H1 (cell line): Measurements from ENCODE around the gene SART1. TPM values are rescaled to one million over a fixed set of nuclear protein-coding genes. Genes with fewer than 3 reads are reported as not detected.

ENCODE experiments used
- CTCF ChIA-PET: fragments of 300-600 bp; sonication (Branson Sonifier 250); formaldehyde crosslinking; loops from one replicate; lab custom pipeline; 2021; ENCODE audit not compliant: partially characterized antibody; lab: Charles Lee
- POLR2A ChIA-PET: fragments of 300-600 bp; sonication (Branson Sonifier 250); formaldehyde crosslinking; loops from one replicate; lab custom pipeline; 2021; ENCODE audit warnings: inconsistent platforms; ENCODE audit not compliant: partially characterized antibody; lab: Charles Lee
- DNase-seq, 2 experiments: peaks; one replicate each; pipeline versions ENCODE4 v3.0.0 to v3.0.0-alpha.2; 2010 to 2022; ENCODE audit warnings: low spot score in 2 of 2, low read depth in 1 of 2, mixed read lengths in 1 of 2
- FAIRE-seq: peaks from 2 replicates; lab custom pipeline; 2011; peaks lifted over from hg19 to GRCh38; lab: Jason Lieb, UNC
- H2AFZ ChIP-seq: 2 replicates; pipeline ENCODE4 v1.8.1; 2012; ENCODE audit warnings: low read length, inconsistent platforms
- H2AK5ac ChIP-seq: 2 replicates; pipeline ENCODE4 v1.6.1; 2013; ENCODE audit warnings: low read depth, low read length
- H2BK120ac ChIP-seq: replicated peaks from 2 replicates; pipeline ENCODE3; 2013; ENCODE audit warnings: low read depth, low read length, inconsistent platforms
- H2BK12ac ChIP-seq: 2 replicates; pipeline ENCODE4 v1.6.1; 2013; ENCODE audit warnings: low read depth, low read length
- H2BK15ac ChIP-seq: 2 replicates; pipeline ENCODE4 v1.6.1; 2013; ENCODE audit warnings: low read length
- H2BK20ac ChIP-seq: 2 replicates; pipeline ENCODE4 v1.6.1; 2013; ENCODE audit warnings: low read length
- H2BK5ac ChIP-seq: 2 replicates; pipeline ENCODE4 v1.6.1; 2013; ENCODE audit warnings: low read depth, low read length
- H3K14ac ChIP-seq: 2 replicates; pipeline ENCODE4 v1.6.1; 2013; ENCODE audit warnings: inconsistent platforms; ENCODE audit not compliant: insufficient read length
- H3K18ac ChIP-seq: 2 replicates; pipeline ENCODE4 v1.6.1; 2013; ENCODE audit warnings: low read length; ENCODE audit errors: extremely low read depth
- H3K23ac ChIP-seq: 2 replicates; pipeline ENCODE4 v1.6.1; 2013; ENCODE audit warnings: inconsistent platforms; ENCODE audit not compliant: insufficient read length
- H3K23me2 ChIP-seq: 2 replicates; pipeline ENCODE4 v1.6.1; 2013; ENCODE audit warnings: low read depth, low read length
- H3K27ac ChIP-seq: 2 replicates; pipeline ENCODE4 v1.6.1; 2011; ENCODE audit warnings: low read depth, low read length, inconsistent platforms
- H3K27me3 ChIP-seq, 4 experiments: replicated peaks in 1 of 4; 1 replicate in 1 of 4; 2 replicates in 3 of 4; pipeline versions ENCODE4 v1.6.1 to v1.8.1; 2011 to 2013; ENCODE audit warnings: low read length in 3 of 4, mild to moderate bottlenecking in 3 of 4, inconsistent platforms in 2 of 4, mixed read lengths in 2 of 4, moderate library complexity in 1 of 4; ENCODE audit not compliant: control insufficient read depth in 3 of 4, insufficient read depth in 3 of 4; ENCODE audit errors: extremely low read depth in 1 of 4
- H3K36me3 ChIP-seq, 4 experiments: 2 replicates each; pipeline versions ENCODE4 v1.6.1 to v1.8.1; 2011 to 2013; ENCODE audit warnings: mild to moderate bottlenecking in 4 of 4, low read length in 3 of 4, moderate library complexity in 2 of 4, control low read depth in 1 of 4, inconsistent platforms in 1 of 4; ENCODE audit not compliant: insufficient read depth in 4 of 4, control insufficient read depth in 2 of 4
- H3K4ac ChIP-seq: replicated peaks from 2 replicates; pipeline ENCODE3; 2013; ENCODE audit warnings: low read length, low read depth, mixed read lengths, inconsistent platforms; ENCODE audit not compliant: insufficient read length
- H3K4me1 ChIP-seq, 4 experiments: replicated peaks in 1 of 4; 1 replicate in 1 of 4; 2 replicates in 3 of 4; pipeline versions ENCODE4 v1.6.1 to v1.8.1; 2011 to 2013; ENCODE audit warnings: low read length in 3 of 4, inconsistent platforms in 2 of 4, mixed read lengths in 1 of 4; ENCODE audit not compliant: insufficient read depth in 4 of 4, control insufficient read depth in 3 of 4
- H3K4me2 ChIP-seq, 2 experiments: 2 replicates each; pipeline versions ENCODE4 v1.6.1 to v1.8.1; 2011 to 2013; ENCODE audit warnings: low read depth in 2 of 2, low read length in 2 of 2, control low read depth in 1 of 2, inconsistent platforms in 1 of 2, mild to moderate bottlenecking in 1 of 2; ENCODE audit not compliant: insufficient read depth in 1 of 2
- H3K4me3 ChIP-seq, 4 experiments: fragments of 200-600, 300-600 bp in 1 of 4; sonication (generic), shearing (Covaris generic), sonication (Bioruptor Twin) in 1 of 4; 2 replicates each; pipeline versions ENCODE4 v1.5.1 to v1.8.1; 2011 to 2016; ENCODE audit warnings: low read length in 4 of 4, low read depth in 3 of 4, control low read depth in 2 of 4, inconsistent platforms in 2 of 4, mild to moderate bottlenecking in 2 of 4, mixed read lengths in 1 of 4, moderate library complexity in 1 of 4; ENCODE audit not compliant: insufficient read depth in 2 of 4; ENCODE audit errors: extremely low read depth in 1 of 4
- H3K56ac ChIP-seq: replicated peaks from 2 replicates; pipeline ENCODE3; 2013; ENCODE audit warnings: low read depth, mild to moderate bottlenecking, mixed read lengths, low read length, inconsistent platforms; ENCODE audit not compliant: insufficient read length
- H3K79me1 ChIP-seq: 2 replicates; pipeline ENCODE4 v1.6.1; 2013; ENCODE audit warnings: low read depth, low read length, control low read depth
- H3K79me2 ChIP-seq, 2 experiments: 2 replicates each; pipeline versions ENCODE4 v1.6.1 to v1.8.1; 2012 to 2013; ENCODE audit warnings: low read length in 2 of 2, mild to moderate bottlenecking in 2 of 2, inconsistent platforms in 1 of 2; ENCODE audit not compliant: insufficient read depth in 2 of 2, control insufficient read depth in 1 of 2
- H3K9ac ChIP-seq, 4 experiments: replicated peaks in 1 of 4; 1 replicate in 1 of 4; 2 replicates in 3 of 4; pipeline versions ENCODE4 v1.6.1 to v1.8.1; 2011 to 2013; ENCODE audit warnings: low read depth in 3 of 4, low read length in 3 of 4, control low read depth in 2 of 4, mild to moderate bottlenecking in 2 of 4, moderate library complexity in 2 of 4, inconsistent platforms in 1 of 4; ENCODE audit errors: extremely low read depth in 1 of 4
- H3K9me3 ChIP-seq, 2 experiments: 2 replicates each; pipeline versions ENCODE4 v1.6.1 to v1.8.1; 2012 to 2013; ENCODE audit warnings: mild to moderate bottlenecking in 2 of 2, moderate library complexity in 2 of 2, control low read depth in 1 of 2, inconsistent platforms in 1 of 2, low read depth in 1 of 2, low read length in 1 of 2, mixed read lengths in 1 of 2; ENCODE audit not compliant: insufficient read depth in 2 of 2
- H4K20me1 ChIP-seq, 2 experiments: replicated peaks in 1 of 2; 2 replicates each; pipeline versions ENCODE3 to v1.8.1; 2011 to 2013; ENCODE audit warnings: inconsistent platforms in 2 of 2, low read length in 2 of 2, mild to moderate bottlenecking in 1 of 2; ENCODE audit not compliant: insufficient read depth in 2 of 2, control insufficient read depth in 1 of 2
- H4K5ac ChIP-seq: 2 replicates; pipeline ENCODE4 v1.6.1; 2013; ENCODE audit warnings: low read length, low read depth, mixed read lengths, inconsistent platforms; ENCODE audit not compliant: insufficient read length
- H4K8ac ChIP-seq: 2 replicates; pipeline ENCODE4 v1.8.0; 2013; ENCODE audit warnings: mild to moderate bottlenecking, moderate library complexity, low read length, inconsistent platforms; ENCODE audit not compliant: insufficient read depth; ENCODE audit errors: extremely low read depth
- H4K91ac ChIP-seq: replicated peaks from 2 replicates; pipeline ENCODE3; 2013; ENCODE audit warnings: low read length, mixed read lengths, inconsistent platforms; ENCODE audit not compliant: insufficient read length
- EP300 ChIP-seq, 2 experiments: IDR thresholded peaks; 1 replicate in 1 of 2; 2 replicates in 1 of 2; pipeline ENCODE4 v1.6.1; 2011 to 2012; ENCODE audit warnings: low read depth in 2 of 2, low read length in 2 of 2, mild to moderate bottlenecking in 2 of 2, borderline replicate concordance in 1 of 2, inconsistent platforms in 1 of 2, moderate library complexity in 1 of 2
- GTF2F1 ChIP-seq: IDR thresholded peaks from 2 replicates; pipeline ENCODE4 v1.6.1; 2012; ENCODE audit warnings: low read depth, low read length, improper control_type of control experiment, borderline replicate concordance
- WGBS, 2 experiments: shearing (Covaris generic) in 1 of 2; methylation state at CpG; one replicate each; pipeline versions ENCODE4 v1.1.6 to v1.1.7; 2013 to 2015; ENCODE audit warnings: low lambda C conversion rate in 2 of 2, mixed read lengths in 2 of 2, inconsistent platforms in 1 of 2, low coverage in 1 of 2, missing lambda C conversion rate in 1 of 2; ENCODE audit not compliant: insufficient replicate concordance in 2 of 2, insufficient coverage in 1 of 2, insufficient read length in 1 of 2; ENCODE audit errors: extremely low coverage in 1 of 2, missing lambda C conversion rate in 1 of 2; 5-methylcytosine and 5-hydroxymethylcytosine counted together
- polyA plus RNA-seq, 7 experiments: library from polyadenylated mRNA; depleted of rRNA in 3 of 7; stranded (reverse) in 5 of 7; unstranded in 2 of 7; fragments of >200 nt in 5 of 7; fragments of 200-250 nt in 2 of 7; gene quantifications; 1 replicate in 5 of 7; 2 replicates in 1 of 7; 4 replicates in 1 of 7; pipeline versions ENCODE4 v1.2.1 to v1.2.3, GENCODE V29; 2011 to 2013; ENCODE audit warnings: missing spikeins in 2 of 7, mixed read lengths in 2 of 7
- total RNA-seq: library from RNA; stranded (reverse); fragmentation: NEBNext Ultra II Directional; extraction: Animal tissue kit (Norgen Biotek cat#: 25700); gene quantifications from 2 replicates; pipeline ENCODE4 v1.2.1, GENCODE V29; 2021
- TF ChIP-seq, protein P1 (sequence below): IDR thresholded peaks from 2 replicates; pipeline ENCODE4 v1.6.1; 2011; ENCODE audit warnings: low read depth, mild to moderate bottlenecking, low read length; ENCODE audit not compliant: insufficient read depth

Gene SART1
- total and polyA plus RNA-seq, 2 of the 8 experiments (the other 6 are each of a cell fraction or from before 2014, with no cell fraction given), result 9.7 to 46.1 TPM

DNA sequence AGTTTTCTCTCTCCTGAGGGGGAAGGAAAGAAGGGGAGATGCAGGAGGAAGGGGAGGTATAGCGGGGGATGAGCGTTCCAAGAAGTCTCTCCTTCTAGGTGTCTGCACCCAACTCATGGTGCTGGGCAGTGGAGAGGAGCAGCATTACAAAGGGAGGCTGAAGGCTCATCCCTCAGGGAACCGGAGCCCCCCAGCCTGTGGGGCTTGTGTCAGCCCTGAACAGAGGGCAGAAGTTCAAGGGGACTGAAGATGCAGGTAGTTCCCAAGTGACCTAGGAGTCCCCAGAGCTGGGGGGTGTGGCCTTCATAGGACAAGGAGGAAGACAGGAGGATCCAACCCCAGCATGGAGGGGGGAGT lies 44.5 kb upstream of the SART1 start:
- Histone ChIP-seq H2BK5ac (no peak overlapping the region), H4K91ac (no peak overlapping the region), H3K18ac (no peak overlapping the region), H3K79me2 (peaks cover 0 to 7% of the 10 kb centered on the region in 2 experiments; a peak in 2 of 4 replicates), H4K5ac (no peak overlapping the region), H3K14ac (no peak overlapping the region), H3K36me3 (peaks cover 0 to 2% (median 0%) of the 10 kb centered on the region in 4 experiments; a peak in 2 of 8 replicates), H3K9me3 (no peaks in the 10 kb centered on the region), H3K23ac (no peak overlapping the region), H3K79me1 (peaks cover 7% of the 10 kb centered on the region; the same call in 1 of the 2 replicates), H4K20me1 (peaks cover 0 to 7% of the 10 kb centered on the region in 2 experiments), H2BK20ac (no peak overlapping the region), H2BK12ac (no peak overlapping the region; the same call in 1 of the 2 replicates), H3K56ac (no peak overlapping the region), H3K4ac (no peak overlapping the region), H2AK5ac (no peak overlapping the region), H2BK120ac (no peak overlapping the region), H3K27ac (no peak overlapping the region), H3K27me3 (no peaks in the 10 kb centered on the region), H2BK15ac (no peak overlapping the region), H3K4me2 (no peak overlapping the region), H2AFZ (no peak overlapping the region), H3K9ac (no peak overlapping the region), H3K23me2 (peaks cover 13% of the 10 kb centered on the region; the same call in 1 of the 2 replicates), H3K4me1 (peaks cover 1 to 22% (median 13%) of the 10 kb centered on the region in 4 experiments; a peak in 5 of 7 replicates), H4K8ac (no peak overlapping the region), H3K4me3 (no peak overlapping the region)
- FAIRE-seq (no peak), DNase-seq (no peak)
- 98% methylated on average over 3 of the region's 3 CpGs; no CpG with 5 or more reads in 1 of the 2 experiments for WGBS, 2 experiments
- ChIA-PET POLR2A (interaction anchor here (1.3 to 4.9 kb wide), 10 partner anchors 10 to 57 kb away, joined by 3 to 36 read pairs (median 6); partner anchors contain the start of genes CCDC85B and MUS81), CTCF (interaction anchor here (1.5 to 2.3 kb wide), 4 partner anchors 15 to 32 kb away, joined by 5 to 10 read pairs (median 8); partner anchors contain the start of gene FIBP)
- TF ChIP-seq, protein P1, sequence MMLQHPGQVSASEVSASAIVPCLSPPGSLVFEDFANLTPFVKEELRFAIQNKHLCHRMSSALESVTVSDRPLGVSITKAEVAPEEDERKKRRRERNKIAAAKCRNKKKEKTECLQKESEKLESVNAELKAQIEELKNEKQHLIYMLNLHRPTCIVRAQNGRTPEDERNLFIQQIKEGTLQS, result no peak
- TF ChIP-seq GTF2F1 (no peak), EP300 (IDR thresholded peaks at IDR 0.05; ENCODE audit: borderline replicate concordance in 1 of 2, low read depth in 2 of 2, low read length in 2 of 2) (no peak)
